Common myeloid progenitor, CD34-positive (primary cell): Measurements from ENCODE around the gene TUSC7. TPM values are rescaled to one million over a fixed set of nuclear protein-coding genes. Genes with fewer than 3 reads are reported as not detected.

Source experiments
- CTCF ChIA-PET: fragments of 350-600 bp; sonication (Branson Sonifier 250); formaldehyde crosslinking; loops from one replicate; lab custom pipeline; 2021; ENCODE audit warnings: antibody characterized with exemption; lab: Charles Lee
- POLR2A ChIA-PET: fragments of 350-600 bp; sonication (Branson Sonifier 250); formaldehyde crosslinking; loops from one replicate; lab custom pipeline; 2021; ENCODE audit warnings: antibody characterized with exemption; lab: Charles Lee
- DNase-seq, 3 donors: peaks; one replicate each; pipeline versions ENCODE4 v3.0.0 to v3.0.0-alpha.2; 2013
- H3K27ac ChIP-seq, 2 experiments: 1 replicate in 1 of 2; 2 replicates in 1 of 2; pipeline ENCODE4 v1.7.0; 2013; ENCODE audit warnings: inconsistent platforms in 2 of 2, low read length in 2 of 2, mild to moderate bottlenecking in 2 of 2, low read depth in 1 of 2, moderate library complexity in 1 of 2; ENCODE audit not compliant: severe bottlenecking in 2 of 2, insufficient read depth in 1 of 2, poor library complexity in 1 of 2
- H3K27me3 ChIP-seq, 5 experiments: replicated peaks in 2 of 5; 1 replicate in 3 of 5; 2 replicates in 2 of 5; pipeline versions ENCODE4 v1.6.1 to v1.7.0; 2013; ENCODE audit warnings: low read length in 4 of 5, mild to moderate bottlenecking in 2 of 5, moderate library complexity in 2 of 5, inconsistent platforms in 1 of 5; ENCODE audit not compliant: insufficient read depth in 5 of 5, control insufficient read depth in 4 of 5
- H3K36me3 ChIP-seq, 4 experiments: 1 replicate in 2 of 4; 2 replicates in 2 of 4; pipeline versions ENCODE4 v1.6.1 to v1.7.0; 2013; ENCODE audit warnings: low read length in 3 of 4, control low read depth in 1 of 4, mild to moderate bottlenecking in 1 of 4; ENCODE audit not compliant: control insufficient read depth in 4 of 4, insufficient read depth in 4 of 4
- H3K4me1 ChIP-seq, 4 experiments: 1 replicate in 3 of 4; 2 replicates in 1 of 4; pipeline versions ENCODE4 v1.6.1 to v1.7.1; 2013; ENCODE audit warnings: low read length in 3 of 4, mild to moderate bottlenecking in 3 of 4, control low read depth in 1 of 4, inconsistent platforms in 1 of 4, moderate library complexity in 1 of 4; ENCODE audit not compliant: control insufficient read depth in 4 of 4, insufficient read depth in 4 of 4; ENCODE audit errors: control extremely low read depth in 1 of 4
- H3K4me3 ChIP-seq, 7 experiments: 1 replicate in 4 of 7; 2 replicates in 3 of 7; pipeline versions ENCODE4 v1.5.1 to v1.7.0; 2013; ENCODE audit warnings: mild to moderate bottlenecking in 7 of 7, low read length in 6 of 7, moderate library complexity in 6 of 7, inconsistent platforms in 2 of 7, low read depth in 2 of 7, control low read depth in 1 of 7; ENCODE audit not compliant: insufficient read depth in 4 of 7, control insufficient read depth in 1 of 7; ENCODE audit errors: extremely low read depth in 1 of 7
- H3K9me3 ChIP-seq, 5 experiments: 1 replicate in 4 of 5; 2 replicates in 1 of 5; pipeline versions ENCODE4 v1.6.1 to v1.7.1; 2013; ENCODE audit warnings: low read length in 4 of 5, mild to moderate bottlenecking in 2 of 5, inconsistent platforms in 1 of 5, low read depth in 1 of 5, moderate library complexity in 1 of 5; ENCODE audit not compliant: control insufficient read depth in 4 of 5, insufficient read depth in 2 of 5; ENCODE audit errors: control extremely low read depth in 1 of 5
- WGBS: methylation state at CpG from one replicate; pipeline ENCODE4 v1.1.5; 2013; ENCODE audit not compliant: insufficient coverage; 5-methylcytosine and 5-hydroxymethylcytosine counted together
- polyA plus RNA-seq: library from polyadenylated mRNA; unstranded; fragments of 120-200 nt; gene quantifications from one replicate; pipeline ENCODE4 v1.2.1, GENCODE V29; 2013

The TUSC7 gene
- not detected for polyA plus RNA-seq

DNA sequence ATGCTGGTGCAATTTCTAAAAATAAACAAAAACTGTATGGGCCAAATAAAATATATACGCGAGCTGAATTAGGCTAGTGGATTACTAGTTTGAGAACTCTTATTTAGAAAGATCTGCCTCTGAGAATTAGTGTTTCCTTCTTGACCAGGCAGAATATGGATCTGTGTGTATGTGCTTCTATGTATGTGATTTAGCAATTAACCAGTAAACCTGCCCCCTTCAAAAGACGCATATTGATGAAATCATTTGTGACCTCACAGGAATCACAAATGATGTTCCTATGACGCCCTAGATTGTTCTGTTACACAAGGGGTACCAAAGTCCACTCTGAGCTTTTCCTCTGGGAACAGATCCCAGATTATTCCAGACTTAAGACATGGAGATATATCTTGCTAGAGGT lies at the start of gene TUSC7:
Gene TUSC7, plus strand, starts transcription at position 301 of the 400 bp plus-strand sequence.
- H3K27me3 ChIP-seq, result no peaks in the 10 kb centered on the region
- ChIA-PET CTCF (no interaction called here), POLR2A (no interaction called here)
- H3K27ac ChIP-seq, result no peak within 1 kb of the TSS
- H3K36me3 ChIP-seq, result no peaks in the 10 kb centered on the region
- no peaks in the 10 kb centered on the region for H3K4me1 ChIP-seq
- no peaks in the 10 kb centered on the region for H3K9me3 ChIP-seq
- DNase-seq, result no peak
- 100% methylated on average over 4 of the region's 4 CpGs for WGBS
- no peak within 1 kb of the TSS for H3K4me3 ChIP-seq

DNA sequence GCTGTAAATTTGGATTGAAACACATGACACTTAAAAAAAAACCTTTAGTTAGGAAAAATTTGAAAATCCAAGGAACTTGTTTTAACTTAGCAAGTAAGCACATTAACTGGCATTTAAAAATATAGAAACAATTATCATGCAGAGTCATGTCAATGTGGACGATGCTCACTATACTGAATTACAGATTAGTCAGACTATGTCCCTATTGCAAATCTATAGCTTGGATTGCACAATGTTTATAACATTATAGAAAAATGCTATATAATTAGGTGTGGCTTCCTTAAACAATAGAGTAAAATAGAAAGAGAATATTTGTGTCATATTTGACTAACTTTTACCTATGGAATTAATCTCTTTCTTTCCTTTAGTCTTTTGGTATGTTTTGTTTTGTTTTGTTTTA lies 48.4 kb upstream of the TUSC7 start:
- Histone ChIP-seq H3K4me3 (no peak overlapping the region), H3K9me3 (no peaks in the 10 kb centered on the region), H3K36me3 (no peaks in the 10 kb centered on the region), H3K4me1 (no peaks in the 10 kb centered on the region), H3K27ac (no peak overlapping the region), H3K27me3 (no peaks in the 10 kb centered on the region)
- WGBS, result no CpG with 5 or more reads among the region's 1 CpG
- ChIA-PET POLR2A (no interaction called here), CTCF (no interaction called here)
- no peak for DNase-seq

DNA sequence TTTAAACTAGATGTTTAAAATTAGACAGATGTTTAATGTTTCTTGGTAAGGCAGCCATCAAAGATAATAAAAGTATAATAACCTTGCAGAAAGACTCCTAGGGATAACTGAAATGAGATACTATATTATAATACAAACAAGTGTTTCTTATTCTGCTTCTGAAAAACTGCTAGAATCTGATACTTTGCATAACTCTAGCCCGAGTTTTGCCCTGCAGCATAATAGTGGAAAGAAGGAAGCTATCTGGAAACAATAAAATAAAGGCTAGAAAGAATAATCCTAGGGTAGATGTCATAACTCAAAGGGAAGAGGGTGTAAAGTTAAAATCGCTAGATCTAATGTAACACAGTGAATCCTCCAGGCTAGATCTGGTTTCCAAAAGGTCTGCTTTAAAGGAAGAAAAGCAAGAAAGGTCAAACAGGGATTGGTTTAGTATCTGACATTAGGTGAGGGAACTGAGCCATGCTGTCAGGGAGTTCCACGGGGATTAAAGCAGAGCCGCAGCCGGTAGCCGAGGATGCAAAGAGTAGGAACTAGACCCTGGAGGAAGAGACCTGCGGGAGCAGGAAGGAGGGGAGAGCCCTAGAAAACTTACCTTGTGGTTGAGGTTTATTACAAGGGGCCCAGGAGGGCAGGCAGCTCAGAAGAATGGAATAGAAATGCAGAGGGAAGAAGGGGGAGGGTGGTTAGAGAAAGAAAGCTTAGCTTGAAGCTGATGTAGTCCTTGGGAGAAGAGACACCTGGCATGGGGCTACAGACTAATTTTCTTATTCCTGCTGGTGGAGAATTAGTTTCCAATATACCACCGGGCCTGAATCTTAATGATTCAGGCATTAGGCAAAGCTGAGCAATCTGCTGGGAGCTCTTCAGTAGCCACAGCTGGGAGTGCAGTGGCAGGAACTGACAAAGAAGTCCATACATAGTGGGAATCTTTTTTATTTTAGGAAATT lies 46.1 kb upstream of the TUSC7 start:
- Histone ChIP-seq H3K27ac (no peak overlapping the region), H3K9me3 (no peaks in the 10 kb centered on the region), H3K4me3 (no peak overlapping the region), H3K27me3 (no peaks in the 10 kb centered on the region), H3K4me1 (no peaks in the 10 kb centered on the region), H3K36me3 (no peaks in the 10 kb centered on the region)
- 55% methylated on average over 8 of the region's 8 CpGs for WGBS
- CTCF ChIA-PET, result no interaction called here
- DNase-seq, result no peak
- POLR2A ChIA-PET, result no interaction called here

DNA sequence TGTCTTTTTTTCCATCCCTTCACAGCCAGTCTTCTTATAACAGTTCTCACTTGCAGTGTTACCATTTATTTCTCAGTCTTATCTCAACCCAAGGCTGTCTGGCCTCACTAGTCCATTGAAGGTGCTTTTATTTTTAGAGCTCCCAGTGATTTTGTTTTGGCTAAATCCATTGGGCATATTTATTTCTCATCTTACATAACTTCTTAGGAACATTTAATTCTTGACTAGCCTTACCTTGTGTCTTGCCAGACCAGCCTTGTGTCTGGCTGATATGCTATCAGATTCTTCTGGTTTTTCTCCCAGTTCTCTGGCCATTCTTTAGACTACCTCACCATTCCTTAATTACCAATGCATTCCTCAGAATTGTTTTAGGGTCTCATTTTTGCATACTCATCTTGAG lies 42.3 kb upstream of the TUSC7 start:
- Histone ChIP-seq H3K9me3 (no peaks in the 10 kb centered on the region), H3K4me1 (no peaks in the 10 kb centered on the region), H3K36me3 (no peaks in the 10 kb centered on the region), H3K4me3 (no peak overlapping the region), H3K27ac (no peak overlapping the region), H3K27me3 (no peaks in the 10 kb centered on the region)
- ChIA-PET CTCF (no interaction called here), POLR2A (no interaction called here)
- DNase-seq, result no peak

DNA sequence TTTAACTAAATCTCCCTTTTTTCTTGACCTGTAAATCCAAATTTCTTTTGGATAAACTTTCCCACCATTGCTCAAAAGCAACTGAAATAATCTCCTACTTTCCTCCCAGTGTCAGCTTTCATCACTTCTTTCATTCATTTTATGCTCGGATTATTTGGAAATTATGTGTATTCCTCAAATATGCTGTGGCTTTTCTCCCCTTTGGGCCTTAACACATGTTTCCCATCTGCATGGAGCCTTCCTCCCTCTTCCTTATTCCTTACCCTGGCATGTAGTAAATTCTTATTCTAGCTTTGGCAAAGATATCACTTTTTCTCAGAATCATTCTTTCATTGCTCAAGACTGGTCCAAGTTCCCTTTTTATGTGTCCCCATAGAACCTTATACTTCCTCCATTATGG lies 41.8 kb upstream of the TUSC7 start:
- Histone ChIP-seq H3K4me3 (no peak overlapping the region), H3K27me3 (no peaks in the 10 kb centered on the region), H3K9me3 (no peaks in the 10 kb centered on the region), H3K4me1 (no peaks in the 10 kb centered on the region), H3K27ac (no peak overlapping the region), H3K36me3 (no peaks in the 10 kb centered on the region)
- ChIA-PET POLR2A (no interaction called here), CTCF (interaction anchor here (0.8 kb wide), 1 partner anchor 11 kb away, joined by 3 read pairs; no protein-coding TSS in a partner anchor)
- DNase-seq, result no peak
- 100% methylated on average over 1 of the region's 1 CpG for WGBS

DNA sequence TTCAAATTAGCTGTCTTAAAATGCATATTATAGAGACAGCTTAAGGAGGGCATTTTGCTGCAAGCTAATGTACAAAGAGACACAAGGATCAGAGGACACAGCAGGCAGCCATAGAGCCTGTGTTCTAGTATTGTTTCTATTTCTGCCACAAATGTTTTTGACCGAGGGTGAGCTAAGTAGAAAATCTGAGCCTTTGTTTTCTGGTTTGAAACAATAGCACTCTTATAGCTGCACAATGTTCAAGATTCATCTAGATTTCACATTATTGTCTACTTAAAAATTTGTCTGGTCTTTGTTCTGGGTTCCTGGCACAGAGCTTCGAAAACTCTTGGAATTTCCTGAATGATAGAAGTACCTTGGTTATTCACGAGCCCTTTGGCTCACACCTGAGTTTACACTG lies 40.0 kb upstream of the TUSC7 start:
- 93% methylated on average over 2 of the region's 3 CpGs for WGBS
- Histone ChIP-seq H3K27me3 (no peaks in the 10 kb centered on the region), H3K4me1 (no peaks in the 10 kb centered on the region), H3K36me3 (no peaks in the 10 kb centered on the region), H3K27ac (no peak overlapping the region), H3K9me3 (no peaks in the 10 kb centered on the region), H3K4me3 (no peak overlapping the region)
- ChIA-PET CTCF (no interaction called here), POLR2A (no interaction called here)
- no peak for DNase-seq

DNA sequence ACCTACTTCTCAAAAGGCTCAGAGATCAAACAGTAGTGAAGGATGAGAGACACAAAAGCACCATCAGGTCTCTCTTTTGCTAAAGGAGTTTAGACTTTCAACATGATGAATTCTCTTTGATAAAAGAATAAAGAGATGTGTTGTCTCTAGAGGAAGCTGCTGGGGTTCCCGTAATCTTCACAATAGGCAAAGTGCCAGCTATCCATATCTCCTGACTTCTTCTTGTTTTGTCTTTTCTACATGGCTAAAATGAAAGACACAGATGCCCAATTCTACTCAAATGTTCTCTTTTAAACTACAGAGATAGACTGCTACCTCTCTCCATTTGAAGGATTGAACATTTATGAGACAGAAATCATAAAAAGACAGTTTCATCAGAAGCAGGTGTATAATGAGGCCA lies 38.4 kb upstream of the TUSC7 start:
- WGBS, result 83% methylated on average over 1 of the region's 1 CpG
- ChIA-PET CTCF (no interaction called here), POLR2A (no interaction called here)
- Histone ChIP-seq H3K9me3 (no peaks in the 10 kb centered on the region), H3K36me3 (no peaks in the 10 kb centered on the region), H3K4me3 (no peak overlapping the region), H3K27me3 (no peaks in the 10 kb centered on the region), H3K27ac (no peak overlapping the region), H3K4me1 (no peaks in the 10 kb centered on the region)
- DNase-seq, result no peak
